ENCODE data around the gene ST6GALNAC3.

GRCh38 chr1:76254104-76255030 lies 179.8 kb downstream of the ST6GALNAC3 start:
- TF ChIP-seq CTCF (IDR thresholded peaks at IDR 0.05), result no peak
- TF ChIP-seq EZH2 (IDR thresholded peaks at IDR 0.05), result no peak
- TF ChIP-seq EZH2phosphoT487 (IDR thresholded peaks at IDR 0.05), result no peak
